Uterus (tissue), 4 donors: ENCODE results near the gene INPP5A. TPM values are rescaled to one million over a fixed set of nuclear protein-coding genes. Genes with fewer than 3 reads are reported as not detected.

ENCODE experiments used
- DNase-seq, 2 donors: peaks; one replicate each; pipeline ENCODE4 v3.0.0-alpha.2; 2019 to 2020
- H3K27ac ChIP-seq, 2 donors: fragments of 200-600 bp; sonication (generic); 1 replicate in 1 of 2; 2 replicates in 1 of 2; pipeline ENCODE4 v1.5.1; 2016 to 2018
- H3K27me3 ChIP-seq, 2 donors: fragments of 200-600 bp; sonication (generic); one replicate each; pipeline ENCODE4 v1.5.1; 2018 to 2019; ENCODE audit warnings: control low read depth in 1 of 2
- H3K36me3 ChIP-seq, 2 donors: fragments of 200-600 bp; sonication (generic); one replicate each; pipeline ENCODE4 v1.5.1; 2019; ENCODE audit warnings: control low read depth in 1 of 2
- H3K4me1 ChIP-seq, 2 donors: fragments of 200-600 bp; sonication (generic); one replicate each; pipeline ENCODE4 v1.5.1; 2018 to 2019; ENCODE audit warnings: control low read depth in 1 of 2
- H3K4me3 ChIP-seq, 2 donors: fragments of 200-600 bp; sonication (generic); 1 replicate in 1 of 2; 2 replicates in 1 of 2; pipeline ENCODE4 v1.5.1; 2018 to 2019; ENCODE audit warnings: mild to moderate bottlenecking in 1 of 2
- H3K9me3 ChIP-seq, 2 donors: fragments of 200-600 bp; sonication (generic); one replicate each; pipeline ENCODE4 v1.5.1; 2019; ENCODE audit warnings: control low read depth in 1 of 2
- CTCF ChIP-seq, 4 experiments: fragments of 200-600 bp in 2 of 4; fragments of 450-650 bp in 2 of 4; sonication (generic) in 2 of 4; IDR thresholded peaks; one replicate each; pipeline ENCODE4 v1.5.1; 2016 to 2019; ENCODE audit warnings: antibody characterized with exemption in 4 of 4, mild to moderate bottlenecking in 2 of 4, moderate library complexity in 1 of 4
- POLR2A ChIP-seq, 2 donors: fragments of 450-650 bp; IDR thresholded peaks; one replicate each; pipeline ENCODE4 v1.6.1; 2016; ENCODE audit warnings: antibody characterized with exemption in 2 of 2, mild to moderate bottlenecking in 1 of 2, moderate library complexity in 1 of 2
- intact Hi-C: fragments of 100-400 bp; cut with DNase I; formaldehyde crosslinking; loops from one replicate; pipeline ENCODE4 v1.15.1; 2023; ENCODE audit warnings: low total_unique reads
- total RNA-seq, 4 donors: library from RNA; depleted of rRNA in 3 of 4; stranded (reverse); fragments of >200 nt in 3 of 4; gene quantifications; one replicate each; pipeline versions ENCODE4 v1.1.0 to v1.2.4, GENCODE V29; 2014 to 2023
- donor health status: DM: yes; HTN: yes; CAD: no.

INPP5A gene
- total RNA-seq, 4 donors from 2014 or later, result 22.5 to 160 (median 93.2) TPM

GRCh38 chr10:132509506-132510173 lies 27.9 kb upstream of the INPP5A start:
- Histone ChIP-seq H3K27me3 (no peaks in the 10 kb centered on the region), H3K27ac (peak overlapping the region; percentile 80), H3K4me3 (no peak overlapping the region), H3K36me3 (no peaks in the 10 kb centered on the region), H3K9me3 (no peaks in the 10 kb centered on the region), H3K4me1 (peaks cover 0 to 12% of the 10 kb centered on the region in 2 donors)
- intact Hi-C loops, result no loop called here
- no peak for TF ChIP-seq POLR2A (IDR thresholded peaks at IDR 0.05)
- peak in 1 of 2 donors; percentile 30 for DNase-seq

- intact Hi-C loops, result no loop called here
- DNase-seq, result peak; percentile 25 to 29
- Histone ChIP-seq H3K27ac (peak overlapping the region; percentile 80), H3K4me3 (no peak overlapping the region), H3K9me3 (no peaks in the 10 kb centered on the region), H3K4me1 (peaks cover 0 to 12% of the 10 kb centered on the region in 2 donors), H3K36me3 (no peaks in the 10 kb centered on the region), H3K27me3 (no peaks in the 10 kb centered on the region)
- TF ChIP-seq POLR2A (IDR thresholded peaks at IDR 0.05) (no peak), CTCF (IDR thresholded peaks at IDR 0.05) (no peak)
These were observed 27.4 kb upstream of the INPP5A start for GRCh38 chr10:132510174-132510611.

- Histone ChIP-seq H3K4me1 (peaks cover 3 to 22% of the 10 kb centered on the region in 2 donors), H3K27me3 (no peaks in the 10 kb centered on the region), H3K4me3 (no peak overlapping the region), H3K9me3 (no peaks in the 10 kb centered on the region), H3K36me3 (no peaks in the 10 kb centered on the region), H3K27ac (peak overlapping the region; percentile 80)
- TF ChIP-seq CTCF (IDR thresholded peaks at IDR 0.05) (no peak), POLR2A (IDR thresholded peaks at IDR 0.05) (no peak)
- intact Hi-C loops, result no loop called here
- DNase-seq, result peak; percentile 75 to 84
These were observed 26.2 kb upstream of the INPP5A start for GRCh38 chr10:132511121-132512051.

- H3K4me1 ChIP-seq, result peaks cover 8 to 23% of the 10 kb centered on the region in 2 donors
- peak overlapping the region; percentile 80 for H3K27ac ChIP-seq
- H3K27me3 ChIP-seq, result no peaks in the 10 kb centered on the region
- intact Hi-C loops, result no loop called here
- no peak for DNase-seq
- no peak for TF ChIP-seq CTCF (IDR thresholded peaks at IDR 0.05)
- no peak for TF ChIP-seq POLR2A (IDR thresholded peaks at IDR 0.05)
- H3K9me3 ChIP-seq, result no peaks in the 10 kb centered on the region
- H3K4me3 ChIP-seq, result no peak overlapping the region
- H3K36me3 ChIP-seq, result no peaks in the 10 kb centered on the region
These were observed 25.5 kb upstream of the INPP5A start for GRCh38 chr10:132512052-132512442.

GRCh38 chr10:132512693-132513345 lies 24.8 kb upstream of the INPP5A start:
- Histone ChIP-seq H3K27me3 (no peaks in the 10 kb centered on the region), H3K4me1 (peaks cover 9 to 24% of the 10 kb centered on the region in 2 donors), H3K9me3 (no peaks in the 10 kb centered on the region), H3K27ac (peak overlapping the region in 1 of 2 donors; percentile 5), H3K4me3 (no peak overlapping the region), H3K36me3 (no peaks in the 10 kb centered on the region)
- intact Hi-C loops, result no loop called here
- DNase-seq, result peak in 1 of 2 donors; percentile 13
- TF ChIP-seq CTCF (IDR thresholded peaks at IDR 0.05), result no peak
